IMR-90 (cell line): Measurements from ENCODE around the gene CHD2. TPM values are rescaled to one million over a fixed set of nuclear protein-coding genes. Genes with fewer than 3 reads are reported as not detected.
A peak's percentile ranks its signal among the peaks of the same experiment; 100 is the strongest.

Source experiments
- ATAC-seq: fragments of 200-7000 bp; cut with Tn5 transposase; 2 replicates; pipeline ENCODE4 v1.9.1; 2020; ENCODE audit warnings: low read depth, mild to moderate bottlenecking, moderate library complexity
- BruUV-seq: library from RNA; stranded (reverse); fragments of 400-500 nt; replicated peaks from 2 replicates; lab custom pipeline; 2021; lab: Mats Ljungman, UMichigan
- CTCF ChIA-PET: fragments of 300-600 bp; formaldehyde crosslinking; extraction: SDS; loops from one replicate; lab custom pipeline; 2021; ENCODE audit warnings: antibody characterized with exemption; lab: Yijun Ruan, JAX
- POLR2A ChIA-PET: fragments of 300-600 bp; sonication (Branson Sonifier 250); formaldehyde crosslinking; loops from one replicate; lab custom pipeline; 2022; ENCODE audit warnings: antibody characterized with exemption; ENCODE audit not compliant: unreplicated experiment; lab: Charles Lee
- DNase-seq: peaks from one replicate; pipeline ENCODE4 v3.0.0; 2013
- H2AFZ ChIP-seq: replicated peaks from 2 replicates; pipeline ENCODE3; 2013; ENCODE audit warnings: low read length, mild to moderate bottlenecking; ENCODE audit not compliant: poor library complexity
- H2AK5ac ChIP-seq: 2 replicates; pipeline ENCODE4 v1.6.1; 2013; ENCODE audit warnings: low read depth, low read length, inconsistent platforms
- H2AK9ac ChIP-seq: replicated peaks from 2 replicates; pipeline ENCODE3; 2013; ENCODE audit warnings: mild to moderate bottlenecking, low read depth, low read length, moderate library complexity; ENCODE audit not compliant: poor library complexity
- H2BK120ac ChIP-seq: 2 replicates; pipeline ENCODE4 v1.6.1; 2013; ENCODE audit warnings: low read depth, low read length, inconsistent platforms
- H2BK15ac ChIP-seq: 3 replicates; pipeline ENCODE4 v1.6.1; 2013; ENCODE audit warnings: low read depth, low read length, inconsistent platforms
- H2BK20ac ChIP-seq: 2 replicates; pipeline ENCODE4 v1.6.1; 2013; ENCODE audit warnings: low read depth, mild to moderate bottlenecking, inconsistent platforms, low read length, moderate library complexity
- H2BK5ac ChIP-seq: 2 replicates; pipeline ENCODE4 v1.6.1; 2013; ENCODE audit warnings: mild to moderate bottlenecking, low read depth, low read length, inconsistent platforms; ENCODE audit not compliant: poor library complexity, severe bottlenecking
- H3K14ac ChIP-seq: replicated peaks from 2 replicates; pipeline ENCODE4 v1.6.1; 2013; ENCODE audit warnings: low read depth, low read length, inconsistent platforms
- H3K18ac ChIP-seq: 2 replicates; pipeline ENCODE4 v1.6.1; 2013; ENCODE audit warnings: low read depth, low read length, control low read depth
- H3K23ac ChIP-seq: 2 replicates; pipeline ENCODE4 v1.6.1; 2013; ENCODE audit warnings: low read depth, low read length, inconsistent platforms
- H3K27ac ChIP-seq: 2 replicates; pipeline ENCODE4 v1.5.1; 2013; ENCODE audit warnings: mild to moderate bottlenecking, control low read depth, low read length; ENCODE audit not compliant: insufficient read depth
- H3K27me3 ChIP-seq: 2 replicates; pipeline ENCODE4 v1.6.1; 2013; ENCODE audit warnings: low read length; ENCODE audit not compliant: control insufficient read depth, insufficient read depth
- H3K36me3 ChIP-seq: 2 replicates; pipeline ENCODE4 v1.6.1; 2013; ENCODE audit warnings: low read length, mixed read lengths; ENCODE audit not compliant: control insufficient read depth, insufficient read depth
- H3K4ac ChIP-seq: 2 replicates; pipeline ENCODE4 v1.6.1; 2013; ENCODE audit warnings: low read depth, low read length, inconsistent platforms
- H3K4me1 ChIP-seq: 2 replicates; pipeline ENCODE4 v1.6.1; 2013; ENCODE audit warnings: low read length, mixed read lengths; ENCODE audit not compliant: control insufficient read depth, insufficient read depth
- H3K4me2 ChIP-seq: 2 replicates; pipeline ENCODE4 v1.6.1; 2013; ENCODE audit warnings: low read depth, mild to moderate bottlenecking, control low read depth, low read length, moderate library complexity
- H3K4me3 ChIP-seq: 2 replicates; pipeline ENCODE4 v1.5.1; 2013; ENCODE audit warnings: low read depth, mild to moderate bottlenecking, control low read depth, low read length, moderate library complexity; ENCODE audit not compliant: insufficient read depth
- H3K56ac ChIP-seq: 2 replicates; pipeline ENCODE4 v1.6.1; 2013; ENCODE audit warnings: low read length, inconsistent platforms; ENCODE audit not compliant: insufficient read depth; ENCODE audit errors: extremely low read depth
- H3K79me1 ChIP-seq, 2 experiments: 2 replicates each; pipeline ENCODE4 v1.6.1; 2013; ENCODE audit warnings: low read length in 2 of 2, inconsistent platforms in 1 of 2, low read depth in 1 of 2
- H3K9ac ChIP-seq: 2 replicates; pipeline ENCODE4 v1.6.1; 2013; ENCODE audit warnings: low read depth, low read length, control low read depth
- H3K9me1 ChIP-seq: 2 replicates; pipeline ENCODE4 v1.6.1; 2013; ENCODE audit warnings: low read length, inconsistent platforms; ENCODE audit not compliant: insufficient read depth
- H3K9me3 ChIP-seq: 2 replicates; pipeline ENCODE4 v1.6.1; 2013; ENCODE audit warnings: low read length; ENCODE audit not compliant: control insufficient read depth, insufficient read depth
- H4K20me1 ChIP-seq: 2 replicates; pipeline ENCODE4 v1.6.1; 2013; ENCODE audit warnings: low read length, inconsistent platforms; ENCODE audit not compliant: insufficient read depth
- H4K5ac ChIP-seq: 2 replicates; pipeline ENCODE4 v1.6.1; 2013; ENCODE audit warnings: mild to moderate bottlenecking, low read depth, low read length, control low read depth
- H4K8ac ChIP-seq, 2 experiments: 2 replicates each; pipeline ENCODE4 v1.6.1; 2013; ENCODE audit warnings: low read depth in 2 of 2, low read length in 2 of 2, control low read depth in 1 of 2, inconsistent platforms in 1 of 2
- H4K91ac ChIP-seq: 2 replicates; pipeline ENCODE4 v1.6.1; 2013; ENCODE audit warnings: low read depth, low read length, inconsistent platforms; ENCODE audit not compliant: insufficient read depth
- BHLHE40 ChIP-seq: fragments of 150-350 bp; IDR thresholded peaks from 2 replicates; pipeline ENCODE4 v1.6.1; 2016; ENCODE audit warnings: mild to moderate bottlenecking, low read depth, low read length
- CEBPB ChIP-seq: IDR thresholded peaks from 2 replicates; pipeline ENCODE4 v1.6.1; 2012; ENCODE audit warnings: low read depth, low read length, improper control_type of control experiment
- CHD1 ChIP-seq: IDR thresholded peaks from 2 replicates; pipeline ENCODE4 v1.6.1; 2012; ENCODE audit warnings: low read depth, low read length, improper control_type of control experiment
- CTCF ChIP-seq: conservative IDR thresholded peaks from 2 replicates; pipeline ENCODE4 v1.5.1; 2012; ENCODE audit warnings: mild to moderate bottlenecking, low read depth, low read length, improper control_type of control experiment
- ELK1 ChIP-seq: fragments of 150-350 bp; IDR thresholded peaks from 2 replicates; pipeline ENCODE4 v1.6.1; 2016; ENCODE audit warnings: low read depth, mild to moderate bottlenecking, low read length, moderate library complexity, borderline replicate concordance
- FOS ChIP-seq: fragments of 150-350 bp; IDR thresholded peaks from 2 replicates; pipeline ENCODE4 v1.6.1; 2016; ENCODE audit warnings: low read depth, low read length
- MAFK ChIP-seq: IDR thresholded peaks from 2 replicates; pipeline ENCODE4 v1.6.1; 2012; ENCODE audit warnings: low read depth, low read length, improper control_type of control experiment
- MAZ ChIP-seq: IDR thresholded peaks from 2 replicates; pipeline ENCODE4 v1.6.1; 2012; ENCODE audit warnings: low read depth, mild to moderate bottlenecking, low read length, improper control_type of control experiment, moderate library complexity, borderline replicate concordance
- MXI1 ChIP-seq: IDR thresholded peaks from 2 replicates; pipeline ENCODE4 v1.6.1; 2012; ENCODE audit warnings: low read depth, mild to moderate bottlenecking, low read length, moderate library complexity, borderline replicate concordance
- NFE2L2 ChIP-seq: fragments of 150-350 bp; IDR thresholded peaks from 2 replicates; pipeline ENCODE4 v1.6.1; 2016; ENCODE audit warnings: low read depth, mild to moderate bottlenecking, low read length
- POLR2A ChIP-seq: IDR thresholded peaks from 2 replicates; pipeline ENCODE4 v1.6.1; 2012; ENCODE audit warnings: mild to moderate bottlenecking, low read depth, low read length
- RAD21 ChIP-seq: IDR thresholded peaks from 2 replicates; pipeline ENCODE4 v1.6.1; 2012; ENCODE audit warnings: low read length, improper control_type of control experiment
- RCOR1 ChIP-seq: IDR thresholded peaks from 2 replicates; pipeline ENCODE4 v1.6.1; 2012; ENCODE audit warnings: mild to moderate bottlenecking, low read length, improper control_type of control experiment; ENCODE audit not compliant: insufficient replicate concordance
- RFX5 ChIP-seq: IDR thresholded peaks from 2 replicates; pipeline ENCODE4 v1.8.0; 2012; ENCODE audit warnings: low read depth, mild to moderate bottlenecking, low read length, moderate library complexity
- SMC3 ChIP-seq: fragments of 150-350 bp; IDR thresholded peaks from 2 replicates; pipeline ENCODE4 v1.6.1; 2016; ENCODE audit warnings: low read depth, mild to moderate bottlenecking, antibody characterized with exemption, low read length, moderate library complexity
- USF2 ChIP-seq: fragments of 150-350 bp; IDR thresholded peaks from 2 replicates; pipeline ENCODE4 v1.6.1; 2017; ENCODE audit warnings: mild to moderate bottlenecking, antibody characterized with exemption, low read length, low read depth
- WGBS, 2 experiments: methylation state at CpG; one replicate each; pipeline versions ENCODE4 v1.1.5 to v1.1.7; 2013; ENCODE audit warnings: missing lambda C conversion rate in 2 of 2; ENCODE audit not compliant: insufficient read length in 1 of 2; ENCODE audit errors: extremely low coverage in 2 of 2; 5-methylcytosine and 5-hydroxymethylcytosine counted together
- dilution Hi-C: fragments of 300-500 bp; cut with HindIII; formaldehyde crosslinking; loops from one replicate; pipeline ENCODE4 v1.14.3; 2018; ENCODE audit warnings: low sequenced_read_pairs; ENCODE audit not compliant: unreplicated experiment
- in situ Hi-C: fragments of 300-500 bp; cut with MboI; formaldehyde crosslinking; loops from 3 replicates; pipeline ENCODE4 v1.14.3; 2019; ENCODE audit warnings: low sequenced_read_pairs, inconsistent platforms, mixed read lengths
- intact Hi-C: fragments of 100-400 bp; cut with micrococcal nuclease; formaldehyde crosslinking; loops from 2 replicates; pipeline ENCODE4 v1.10.0; 2022
- polyA plus RNA-seq, 3 experiments: library from polyadenylated mRNA; depleted of rRNA; stranded (reverse); fragments of >200 nt; gene quantifications; 2 replicates each; pipeline ENCODE4 v1.2.3, GENCODE V29; 2012; ENCODE audit warnings: low replicate concordance in 1 of 3
- total RNA-seq: library from RNA; depleted of rRNA; stranded (reverse); fragments of >200 nt; gene quantifications from 2 replicates; pipeline ENCODE4 v1.2.3, GENCODE V29; 2012

Gene CHD2
- total and polyA plus RNA-seq, 2 of the 4 experiments (the other 2 are of a cell fraction) = 44.9 to 64.7 TPM

GRCh38 chr15:92877416-92877815 is 22.7 kb upstream of the CHD2 start:
- H3K9me3 ChIP-seq = no peaks in the 10 kb centered on the region
- H2AK5ac ChIP-seq = no peak overlapping the region
- no peak overlapping the region for H3K4me3 ChIP-seq
- no TSS peak for BruUV-seq
- H3K4me1 ChIP-seq = peaks cover 7% of the 10 kb centered on the region
- H3K9me1 ChIP-seq = peaks cover 2% of the 10 kb centered on the region; the same call in 1 of the 2 replicates
- intact Hi-C loops (no loop called here), dilution Hi-C loops (no loop called here), in situ Hi-C loops (no loop called here)
- no peak overlapping the region for H2BK15ac ChIP-seq
- no peaks in the 10 kb centered on the region for H3K36me3 ChIP-seq
- ChIA-PET POLR2A (no interaction called here), CTCF (no interaction called here)
- WGBS, 2 experiments = no CpG with 5 or more reads among the region's 2 CpGs
- no peak overlapping the region for H2AK9ac ChIP-seq
- H2BK20ac ChIP-seq = no peak overlapping the region
- H3K27me3 ChIP-seq = no peaks in the 10 kb centered on the region
- no peak overlapping the region for H3K23ac ChIP-seq
- no peak overlapping the region for H3K27ac ChIP-seq
- no peak overlapping the region for H4K8ac ChIP-seq
- H3K79me1 ChIP-seq = peaks cover 4 to 10% of the 10 kb centered on the region in 2 experiments; a peak in 2 of 4 replicates
- TF ChIP-seq FOS (no peak), MAZ (no peak), USF2 (no peak), SMC3 (no peak), BHLHE40 (no peak), CTCF (no peak), RCOR1 (no peak), ELK1 (no peak), MXI1 (no peak), POLR2A (no peak), RAD21 (no peak), CHD1 (no peak), CEBPB (no peak), RFX5 (no peak), MAFK (no peak), NFE2L2 (no peak)
- no peak overlapping the region for H3K4ac ChIP-seq
- no peak for DNase-seq
- no peak overlapping the region for H3K56ac ChIP-seq
- H2BK120ac ChIP-seq = no peak overlapping the region
- no peak overlapping the region for H3K14ac ChIP-seq
- H4K20me1 ChIP-seq = no peaks in the 10 kb centered on the region
- H3K4me2 ChIP-seq = no peak overlapping the region
- no peak overlapping the region for H4K5ac ChIP-seq
- no peak for ATAC-seq
- no peak overlapping the region for H4K91ac ChIP-seq
- H3K9ac ChIP-seq = no peak overlapping the region
- H2AFZ ChIP-seq = peak overlapping the region; percentile 51
- no peak overlapping the region for H3K18ac ChIP-seq
- no peak overlapping the region for H2BK5ac ChIP-seq
